Sigmoid colon (tissue), 3 donors: ENCODE measurements around the gene TDRD7.

Experiments
- POLR2A ChIP-seq, 2 donors: fragments of 450-650 bp; IDR thresholded peaks; one replicate each; pipeline ENCODE4 v1.6.1; 2016; ENCODE audit warnings: antibody characterized with exemption in 2 of 2, mild to moderate bottlenecking in 2 of 2, moderate library complexity in 2 of 2
- TF ChIP-seq, protein P1 (sequence below), 4 experiments: fragments of 450-650 bp in 3 of 4; fragments of 200-600 bp in 1 of 4; IDR thresholded peaks; one replicate each; pipeline ENCODE4 v1.5.1; 2016 to 2019; ENCODE audit warnings: antibody characterized with exemption in 4 of 4, mild to moderate bottlenecking in 3 of 4, moderate library complexity in 2 of 4

DNA sequence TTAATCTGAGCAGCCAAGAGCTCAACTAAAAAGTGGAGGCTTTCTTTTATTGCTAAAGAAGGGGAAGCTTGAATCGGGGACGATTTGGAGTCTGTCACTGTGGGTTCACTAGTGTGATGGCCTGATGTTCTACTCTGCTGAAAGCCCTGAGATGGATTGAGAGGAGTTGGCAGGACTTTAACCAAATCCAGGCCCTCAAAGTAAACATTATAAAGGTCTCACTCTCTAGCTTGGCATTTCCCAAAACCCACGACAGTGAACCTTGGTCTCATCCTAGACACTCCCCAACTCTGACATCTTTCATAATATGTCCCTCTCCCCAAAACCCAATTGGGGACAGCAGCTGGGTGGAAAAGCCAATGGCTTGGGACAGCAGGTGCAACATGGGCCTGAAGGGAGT, 122.3 kb downstream of the TDRD7 start:
- TF ChIP-seq, protein P1, sequence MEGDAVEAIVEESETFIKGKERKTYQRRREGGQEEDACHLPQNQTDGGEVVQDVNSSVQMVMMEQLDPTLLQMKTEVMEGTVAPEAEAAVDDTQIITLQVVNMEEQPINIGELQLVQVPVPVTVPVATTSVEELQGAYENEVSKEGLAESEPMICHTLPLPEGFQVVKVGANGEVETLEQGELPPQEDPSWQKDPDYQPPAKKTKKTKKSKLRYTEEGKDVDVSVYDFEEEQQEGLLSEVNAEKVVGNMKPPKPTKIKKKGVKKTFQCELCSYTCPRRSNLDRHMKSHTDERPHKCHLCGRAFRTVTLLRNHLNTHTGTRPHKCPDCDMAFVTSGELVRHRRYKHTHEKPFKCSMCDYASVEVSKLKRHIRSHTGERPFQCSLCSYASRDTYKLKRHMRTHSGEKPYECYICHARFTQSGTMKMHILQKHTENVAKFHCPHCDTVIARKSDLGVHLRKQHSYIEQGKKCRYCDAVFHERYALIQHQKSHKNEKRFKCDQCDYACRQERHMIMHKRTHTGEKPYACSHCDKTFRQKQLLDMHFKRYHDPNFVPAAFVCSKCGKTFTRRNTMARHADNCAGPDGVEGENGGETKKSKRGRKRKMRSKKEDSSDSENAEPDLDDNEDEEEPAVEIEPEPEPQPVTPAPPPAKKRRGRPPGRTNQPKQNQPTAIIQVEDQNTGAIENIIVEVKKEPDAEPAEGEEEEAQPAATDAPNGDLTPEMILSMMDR (IDR thresholded peaks at IDR 0.05): no peak
- no peak for TF ChIP-seq POLR2A (IDR thresholded peaks at IDR 0.05)
